Esophagus muscularis mucosa (tissue), 3 donors: ENCODE measurements around the gene HCN3.

ENCODE experiments used
- CTCF ChIP-seq, 3 experiments: fragments of 200-600 bp in 2 of 3; fragments of 450-650 bp in 1 of 3; sonication (generic) in 2 of 3; IDR thresholded peaks; one replicate each; pipeline ENCODE4 v1.5.1; 2017 to 2019; ENCODE audit warnings: antibody characterized with exemption in 3 of 3, mild to moderate bottlenecking in 2 of 3, moderate library complexity in 1 of 3
- POLR2AphosphoS5 ChIP-seq, 2 donors: sonication (generic); formaldehyde crosslinking; IDR thresholded peaks; one replicate each; pipeline ENCODE4 v1.6.1; 2017; ENCODE audit warnings: antibody characterized with exemption in 2 of 2

GRCh38 chr1:155254228-155254713 lies 23.0 kb upstream of the HCN3 start:
- TF ChIP-seq POLR2AphosphoS5 (IDR thresholded peaks at IDR 0.05): no peak
- no peak for TF ChIP-seq CTCF (IDR thresholded peaks at IDR 0.05)
